Upper lobe of right lung (tissue), 1 donor: ENCODE results near the gene CHIT1. TPM values are rescaled to one million over a fixed set of nuclear protein-coding genes. Genes with fewer than 3 reads are reported as not detected.
A peak's percentile ranks its signal among the peaks of the same experiment; 100 is the strongest.
"Not testable (repeated sequence)": the region's sequence is repeated elsewhere in the genome, so short reads cannot be mapped to it uniquely, and the experiment has no call there.

Experiments
- ATAC-seq: fragments of 200-7000 bp; cut with Tn5 transposase; one replicate; pipeline ENCODE4 v1.9.1; 2020; ENCODE audit warnings: mild to moderate bottlenecking, moderate library complexity
- DNase-seq: peaks from one replicate; pipeline ENCODE4 v3.0.0-alpha.2; 2020
- H3K27ac ChIP-seq: fragments of 200-600 bp; one replicate; pipeline ENCODE4 v1.8.0; 2022
- H3K27me3 ChIP-seq: fragments of 200-600 bp; one replicate; pipeline ENCODE4 v1.8.0; 2022; ENCODE audit warnings: mild to moderate bottlenecking
- H3K36me3 ChIP-seq: fragments of 200-600 bp; one replicate; pipeline ENCODE4 v1.8.0; 2022
- H3K4me1 ChIP-seq: fragments of 200-600 bp; one replicate; pipeline ENCODE4 v1.8.0; 2022
- H3K4me3 ChIP-seq: fragments of 200-600 bp; one replicate; pipeline ENCODE4 v1.8.0; 2022; ENCODE audit warnings: mild to moderate bottlenecking
- H3K9me3 ChIP-seq: fragments of 200-600 bp; one replicate; pipeline ENCODE4 v1.8.0; 2022
- CTCF ChIP-seq: fragments of 200-600 bp; IDR thresholded peaks from one replicate; pipeline ENCODE4 v1.8.0; 2022; ENCODE audit warnings: antibody characterized with exemption
- intact Hi-C: fragments of 100-400 bp; cut with DNase I; formaldehyde crosslinking; loops from one replicate; pipeline ENCODE4 v1.11.0; 2022
- total RNA-seq: library from RNA; stranded (reverse); fragmentation: NEBNext Ultra II Directional; extraction: Animal tissue kit (Norgen Biotek cat#: 25700); gene quantifications from one replicate; pipeline ENCODE4 v1.2.1, GENCODE V29; 2021
- donor health status: DM: no; HTN: yes; CAD: no; lungs with severe emphysema.

The CHIT1 gene
- total RNA-seq, 1 donor from 2014 or later: 751 TPM

- Histone ChIP-seq H3K27me3 (no peaks in the 10 kb centered on the region), H3K27ac (no peak overlapping the region), H3K4me3 (no peak overlapping the region), H3K4me1 (no peaks in the 10 kb centered on the region), H3K36me3 (no peaks in the 10 kb centered on the region), H3K9me3 (peaks cover 6% of the 10 kb centered on the region)
- ATAC-seq (peak; percentile 91), DNase-seq (peak; percentile 69)
- intact Hi-C loops: no loop called here
- TF ChIP-seq CTCF: no peak
Measured at GRCh38 chr1:203239526-203240305, 10.2 kb upstream of the CHIT1 start.

GRCh38 chr1:203239081-203239480 lies 9.6 kb upstream of the CHIT1 start:
- H3K4me1 ChIP-seq: no peaks in the 10 kb centered on the region
- H3K4me3 ChIP-seq: no peak overlapping the region
- intact Hi-C loops: no loop called here
- no peaks in the 10 kb centered on the region for H3K36me3 ChIP-seq
- DNase-seq (no peak), ATAC-seq (peak; percentile 40)
- H3K9me3 ChIP-seq: peaks cover 6% of the 10 kb centered on the region
- no peak overlapping the region for H3K27ac ChIP-seq
- TF ChIP-seq CTCF: no peak
- no peaks in the 10 kb centered on the region for H3K27me3 ChIP-seq

- no peak overlapping the region for H3K27ac ChIP-seq
- H3K9me3 ChIP-seq: peaks cover 6% of the 10 kb centered on the region
- no peak for ATAC-seq
- intact Hi-C loops: no loop called here
- TF ChIP-seq CTCF: no peak
- no peaks in the 10 kb centered on the region for H3K27me3 ChIP-seq
- no peaks in the 10 kb centered on the region for H3K36me3 ChIP-seq
- H3K4me1 ChIP-seq: no peaks in the 10 kb centered on the region
- DNase-seq: no peak
- no peak overlapping the region for H3K4me3 ChIP-seq
Measured at GRCh38 chr1:203238535-203238934, 9.1 kb upstream of the CHIT1 start.

- intact Hi-C loops, H3K9me3 ChIP-seq, DNase-seq, H3K27ac ChIP-seq, ATAC-seq, H3K4me1 ChIP-seq, H3K4me3 ChIP-seq, H3K27me3 ChIP-seq, H3K36me3 ChIP-seq: not testable (repeated sequence)
Measured at GRCh38 chr1:203234901-203235300, 5.4 kb upstream of the CHIT1 start.

- intact Hi-C loops: no loop called here
Measured at GRCh38 chr1:203228670-203229069, 803 bp downstream of the CHIT1 start.

More at GRCh38 chr1:203228670-203229069, 803 bp downstream of the CHIT1 start:
- TF ChIP-seq CTCF: no peak
- no peaks in the 10 kb centered on the region for H3K27me3 ChIP-seq
- no peaks in the 10 kb centered on the region for H3K9me3 ChIP-seq
- no peaks in the 10 kb centered on the region for H3K36me3 ChIP-seq
- no peaks in the 10 kb centered on the region for H3K4me1 ChIP-seq
- H3K27ac ChIP-seq: no peak overlapping the region
- H3K4me3 ChIP-seq: peak overlapping the region; percentile 2
- no peak for DNase-seq
- ATAC-seq: no peak
